Fibroblast of skin of right biceps (primary cell): ENCODE data around the gene AGAP6.
A peak's percentile ranks its signal among the peaks of the same experiment; 100 is the strongest.
"Not testable (repeated sequence)": the region's sequence is repeated elsewhere in the genome, so short reads cannot be mapped to it uniquely, and the experiment has no call there.

Source experiments
- DNase-seq: peaks from one replicate; pipeline ENCODE4 v3.0.0-alpha.2; 2013

The AGAP6 gene

DNA sequence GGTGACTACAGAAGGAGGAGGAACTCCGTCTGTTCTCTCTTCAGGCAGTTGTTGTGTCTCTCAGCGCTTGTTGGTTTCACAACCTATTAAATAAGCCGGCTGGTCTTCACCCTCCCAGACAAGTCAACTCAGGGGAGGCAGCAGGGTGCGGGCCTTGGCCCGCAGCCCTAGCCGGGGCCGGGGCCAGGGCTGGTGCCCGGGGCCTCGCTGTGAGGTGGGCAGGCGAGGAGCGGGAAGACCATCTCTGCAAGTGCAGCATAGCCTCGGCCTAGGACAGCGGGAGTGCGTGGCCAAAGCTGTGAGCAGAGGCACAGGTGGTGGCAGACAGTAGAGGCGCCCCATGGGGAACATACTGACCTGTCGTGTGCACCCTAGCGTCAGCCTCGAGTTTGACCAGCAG lies at the start of gene AGAP6:
AGAP6 (plus strand) TSS at position 31 of the 400 bp plus-strand sequence; CDS start at position 341, 310 bp downstream.
- not testable (repeated sequence) for DNase-seq

GRCh38 chr10:49941447-49942338 lies 46.5 kb upstream of the AGAP6 start, which contains the start of the genes PARG and TIMM23B:
Gene PARG, minus strand, starts transcription at chr10:49942027. Its CDS starts 302 bp downstream, at chr10:49941725.
Gene TIMM23B, plus strand, starts transcription at chr10:49942053. Its CDS starts 142 bp downstream, at chr10:49942195.
- peak; percentile 85 for DNase-seq

GRCh38 chr10:49942339-49942705 lies 45.9 kb upstream of the AGAP6 start:
- DNase-seq: peak; percentile 2

DNA sequence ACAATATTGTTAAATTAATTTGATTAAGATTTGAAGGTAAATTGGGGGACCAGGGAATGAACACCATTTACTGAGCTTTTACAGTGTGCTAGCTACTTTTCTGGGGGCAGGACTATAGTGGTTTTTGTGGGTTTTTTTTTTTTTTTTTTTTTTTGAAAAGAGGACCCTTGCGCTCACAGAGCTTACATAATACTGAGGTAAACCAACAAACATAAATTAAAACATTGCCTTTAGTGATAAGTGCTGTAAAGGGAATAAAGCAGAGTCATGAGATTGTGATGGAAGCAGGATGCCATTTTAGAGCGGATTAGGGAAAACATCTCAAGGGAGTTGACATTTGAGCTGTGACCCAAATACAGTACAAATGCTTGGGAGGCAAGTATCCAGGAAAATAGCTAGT lies 44.6 kb upstream of the AGAP6 start:
- not testable (repeated sequence) for DNase-seq

GRCh38 chr10:49948142-49948541 lies 40.1 kb upstream of the AGAP6 start:
- not testable (repeated sequence) for DNase-seq

GRCh38 chr10:49948737-49949136 lies 39.5 kb upstream of the AGAP6 start:
- not testable (repeated sequence) for DNase-seq

DNA sequence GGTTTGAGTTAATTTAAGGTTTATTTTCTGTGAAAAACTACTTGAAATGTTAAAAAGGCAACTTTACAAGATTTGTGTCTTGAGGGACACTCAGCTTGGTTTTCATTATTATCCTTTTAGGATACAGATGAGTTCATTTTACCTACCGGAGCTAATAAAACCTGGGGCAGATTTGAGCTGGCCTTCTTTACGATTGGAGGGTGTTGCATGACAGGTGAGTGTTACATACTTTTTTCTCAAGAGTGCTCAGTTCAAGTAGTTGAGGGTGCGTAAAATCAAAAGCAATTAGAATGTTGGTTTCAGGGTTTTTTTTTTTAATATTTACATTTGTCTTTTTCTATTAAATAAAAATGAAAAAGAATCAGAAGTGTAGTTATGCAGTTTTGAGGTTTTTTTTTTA lies 36.2 kb upstream of the AGAP6 start:
- DNase-seq: not testable (repeated sequence)

GRCh38 chr10:49953122-49953521 lies 35.1 kb upstream of the AGAP6 start:
- DNase-seq: peak; percentile 3

DNA sequence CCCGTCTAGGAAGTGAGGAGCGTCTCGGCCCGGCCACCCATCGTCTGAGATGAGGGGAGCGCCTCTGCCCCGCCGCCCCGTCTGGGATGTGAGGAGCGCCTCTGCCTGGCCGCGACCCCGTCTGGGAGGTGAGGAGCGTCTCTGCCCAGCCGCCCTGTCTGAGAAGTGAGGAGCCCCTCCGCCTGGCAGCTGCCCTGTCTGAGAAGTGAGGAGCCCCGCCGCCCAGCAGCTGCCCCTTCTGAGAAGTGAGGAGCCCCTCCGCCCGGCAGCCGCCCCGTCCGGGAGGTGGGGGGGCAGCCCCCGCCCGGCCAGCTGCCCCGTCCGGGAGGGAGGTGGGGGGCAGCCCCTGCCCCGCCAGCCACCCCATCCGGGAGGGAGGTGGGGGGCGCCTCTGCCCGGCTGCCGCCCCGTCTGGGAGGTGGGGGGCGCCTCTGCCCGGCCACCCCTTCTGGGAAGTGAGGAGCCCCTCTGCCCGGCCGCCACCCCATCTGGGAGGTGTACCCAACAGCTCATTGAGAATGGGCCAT lies 17.8 kb upstream of the AGAP6 start:
- not testable (repeated sequence) for DNase-seq

DNA sequence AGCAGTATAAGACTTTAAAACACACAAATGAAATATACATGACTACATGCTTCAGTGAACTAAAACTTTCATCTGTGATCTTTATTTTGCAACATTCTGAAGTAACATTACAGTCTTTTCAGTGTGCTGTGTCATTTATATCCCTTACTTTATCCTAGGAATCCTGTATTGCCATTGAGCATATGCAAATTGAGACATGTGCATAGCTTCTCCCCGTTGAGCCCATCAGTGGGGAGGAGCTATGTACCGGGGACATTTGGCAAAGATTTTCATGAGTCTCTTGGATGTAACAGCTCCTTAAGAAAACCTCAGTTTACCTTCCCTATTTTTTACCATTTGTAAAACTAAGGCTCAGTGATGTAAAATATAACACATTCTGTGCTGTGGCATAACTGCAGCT lies 16.7 kb upstream of the AGAP6 start:
- DNase-seq: not testable (repeated sequence)

- DNase-seq: not testable (repeated sequence)
Measured at GRCh38 chr10:49972094-49972493, 16.1 kb upstream of the AGAP6 start.

GRCh38 chr10:49977756-49978155 lies 10.4 kb upstream of the AGAP6 start:
- not testable (repeated sequence) for DNase-seq

- DNase-seq: not testable (repeated sequence)
Measured at GRCh38 chr10:49987207-49987606, 999 bp upstream of the AGAP6 start.

DNA sequence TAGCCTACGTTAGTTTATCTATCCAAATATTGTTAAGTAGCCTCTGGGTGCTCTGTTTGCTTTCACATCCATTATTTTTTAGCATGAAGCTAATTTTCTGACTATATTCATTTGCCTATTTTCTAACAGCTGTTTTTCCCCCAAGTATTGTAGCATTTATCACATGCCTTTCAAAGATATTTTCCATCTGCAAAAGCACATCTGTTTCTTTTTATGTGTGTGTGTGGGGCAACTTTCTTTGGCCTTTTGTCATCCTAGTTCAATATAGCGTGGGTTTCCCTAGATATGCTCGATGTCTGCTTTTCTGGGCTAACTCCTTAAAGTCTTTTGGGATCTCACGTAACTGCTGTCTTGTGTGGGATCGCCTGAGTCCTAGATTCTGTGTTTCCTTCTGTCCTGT lies 7.1 kb downstream of the AGAP6 start:
- DNase-seq: not testable (repeated sequence)

DNA sequence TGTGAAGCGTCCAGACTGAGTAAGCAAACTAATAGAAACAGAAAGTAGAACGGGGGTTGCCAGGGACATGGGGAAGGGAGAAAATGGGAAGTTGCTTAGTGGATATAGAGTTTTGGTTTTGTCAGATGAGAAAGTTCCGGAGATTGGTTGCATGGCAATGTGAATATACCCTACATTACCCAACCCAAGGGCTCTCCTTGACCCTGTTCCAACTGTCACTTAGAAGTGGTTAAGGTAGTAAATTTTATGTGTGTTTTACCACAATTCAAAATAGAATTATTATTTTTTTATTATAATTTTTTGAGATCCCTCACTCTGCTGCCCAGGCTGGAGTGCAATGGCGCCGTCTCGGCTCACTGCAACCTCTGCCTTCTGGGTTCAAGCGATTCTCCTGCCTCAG lies 25.8 kb downstream of the AGAP6 start:
- not testable (repeated sequence) for DNase-seq

DNA sequence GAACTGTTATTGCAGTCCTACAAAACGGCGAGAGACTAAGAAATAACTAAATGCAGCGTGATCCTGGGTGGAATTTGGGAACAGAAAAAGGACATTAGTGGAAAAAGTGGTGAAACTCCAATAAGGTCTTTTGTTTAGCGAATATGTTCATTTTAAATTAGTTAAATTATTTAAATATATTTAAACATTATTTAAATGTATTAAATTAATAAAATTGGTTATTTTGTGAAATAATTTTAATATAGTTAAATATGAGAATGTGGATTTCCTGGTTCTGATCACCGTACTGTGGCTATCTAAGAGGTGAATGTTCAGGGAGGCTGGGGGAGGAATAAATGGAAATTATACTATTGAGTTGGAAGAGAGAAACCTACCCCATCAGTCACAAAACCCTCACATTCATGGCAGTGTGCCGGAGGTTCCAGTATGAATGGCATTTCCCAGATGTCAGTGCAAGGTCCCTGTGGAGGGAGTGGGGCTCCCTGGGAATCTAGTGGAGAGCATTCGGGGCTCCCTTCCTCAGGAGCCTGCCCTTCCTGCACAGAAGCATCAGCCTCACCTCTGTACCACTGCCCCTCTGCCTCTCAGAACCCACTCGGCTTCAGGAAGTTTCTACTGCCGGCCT lies 27.5 kb downstream of the AGAP6 start:
- peak; percentile 39 for DNase-seq

DNA sequence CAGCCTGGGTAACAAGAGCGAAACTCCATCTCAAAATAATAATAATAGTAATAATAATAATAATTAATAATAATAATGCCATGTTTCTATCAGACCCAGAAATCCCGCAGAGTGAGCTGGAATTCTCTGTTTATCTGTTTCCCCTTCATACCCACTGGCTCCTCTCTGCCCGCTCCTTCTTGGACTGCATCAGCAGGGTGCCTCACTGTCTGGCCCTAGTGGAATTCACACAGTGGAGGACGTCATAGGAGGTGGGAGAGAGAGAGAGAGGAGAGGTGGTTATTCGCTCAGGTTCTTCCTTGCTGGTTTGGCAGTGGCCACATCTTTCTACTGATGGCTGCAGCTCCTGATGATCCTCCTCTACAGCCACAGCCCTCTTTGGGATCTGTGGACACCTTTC lies 28.7 kb downstream of the AGAP6 start:
- peak; percentile 16 for DNase-seq

DNA sequence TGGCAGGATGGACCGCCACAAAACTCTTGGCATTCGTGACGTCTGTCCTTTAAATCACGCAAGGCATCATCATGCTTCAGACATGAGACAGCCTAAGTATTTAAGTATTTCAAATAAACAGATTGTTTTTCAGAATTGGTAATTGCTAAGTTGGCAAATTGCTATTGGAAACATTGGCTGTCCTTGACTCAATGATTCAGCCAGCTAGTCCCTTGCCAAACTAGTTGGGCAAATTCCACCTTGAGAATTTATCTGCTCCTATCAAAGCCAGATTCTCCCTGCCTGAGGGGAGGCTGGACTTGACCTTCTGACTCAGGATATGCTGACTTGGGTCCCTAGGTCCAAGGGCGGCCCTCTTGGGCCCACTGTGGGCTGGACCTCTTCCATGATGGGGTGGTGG lies 29.4 kb downstream of the AGAP6 start:
- DNase-seq: not testable (repeated sequence)

DNA sequence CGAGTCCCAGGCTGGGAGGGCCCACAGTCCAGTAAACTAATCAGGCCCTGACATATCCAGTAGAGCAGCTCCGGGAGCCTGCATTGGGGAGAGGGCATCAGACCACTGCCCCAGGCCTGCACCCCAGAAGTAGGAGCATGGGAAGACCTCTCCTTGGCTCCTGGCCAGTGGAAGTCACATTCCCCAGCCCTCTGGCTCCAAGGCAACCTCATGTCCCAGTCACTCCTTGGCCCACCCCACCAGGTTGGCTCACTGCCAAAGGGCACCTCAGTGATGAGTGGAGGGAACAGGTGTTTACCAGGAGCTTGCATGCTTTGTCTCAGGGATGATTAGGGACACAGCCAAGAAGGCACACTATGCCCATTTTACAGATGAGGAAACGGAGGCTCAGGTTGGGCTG lies 31.1 kb downstream of the AGAP6 start:
- not testable (repeated sequence) for DNase-seq

- DNase-seq: not testable (repeated sequence)
Measured at GRCh38 chr10:50020451-50021024, 32.3 kb downstream of the AGAP6 start.

DNA sequence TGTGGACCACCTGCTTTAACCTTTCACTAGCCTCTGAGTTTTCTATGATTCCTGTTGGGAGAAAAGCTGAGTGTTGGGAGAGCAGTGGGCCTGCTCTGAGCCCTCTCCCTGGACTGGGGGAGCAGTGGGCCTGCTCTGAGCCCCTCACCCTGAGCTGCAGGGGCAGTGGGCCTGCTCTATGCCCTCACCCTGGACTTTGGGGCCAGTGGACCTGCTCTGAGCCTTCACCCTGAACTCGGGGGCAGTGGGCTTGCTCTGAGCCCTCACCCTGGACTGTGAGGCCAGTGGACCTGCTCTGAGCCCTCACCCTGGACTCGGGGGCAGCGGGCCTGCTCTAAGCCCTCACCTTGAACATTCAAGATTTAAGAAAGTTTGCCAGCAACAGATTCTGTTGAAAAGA lies 33.4 kb downstream of the AGAP6 start:
- DNase-seq: no peak

DNA sequence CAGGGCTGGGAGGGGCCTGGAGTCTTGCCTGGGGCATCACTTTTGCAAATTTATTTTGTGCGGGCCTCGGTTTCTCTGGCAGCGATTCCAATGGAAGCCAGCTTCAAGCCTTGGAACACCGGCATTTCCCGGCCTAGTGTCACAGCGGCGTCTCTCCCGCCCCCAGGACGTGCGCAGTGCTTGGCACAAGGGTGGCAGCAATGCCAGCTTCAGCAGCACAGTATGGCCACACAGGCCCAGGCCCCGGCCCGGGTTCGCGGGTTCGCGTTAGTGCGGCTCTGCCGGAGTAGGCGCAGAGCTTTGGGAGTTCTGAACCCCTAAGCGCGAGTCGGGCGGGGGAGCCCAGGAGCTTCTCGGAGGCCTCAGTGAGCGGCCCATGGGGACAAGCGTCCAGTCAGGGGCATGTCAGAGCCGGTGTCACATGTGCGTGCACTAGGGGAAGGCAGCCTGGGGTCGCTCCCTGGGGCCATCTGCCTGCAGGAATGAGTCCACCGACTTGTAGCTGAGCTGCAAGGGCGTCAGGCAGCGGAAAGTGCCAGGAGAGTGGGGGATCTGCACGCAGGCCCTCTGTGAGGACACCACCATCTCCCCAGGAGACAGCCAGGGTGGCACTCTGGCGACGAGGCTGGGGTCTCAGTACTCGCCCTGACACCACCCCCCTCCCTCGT lies 36.6 kb downstream of the AGAP6 start:
- DNase-seq: not testable (repeated sequence)

- no peak for DNase-seq
Measured at GRCh38 chr10:50025627-50026026, 37.4 kb downstream of the AGAP6 start.
